ENCODE data around the gene SURF1.
A peak's percentile ranks its signal among the peaks of the same experiment; 100 is the strongest.

Gene SURF1

DNA sequence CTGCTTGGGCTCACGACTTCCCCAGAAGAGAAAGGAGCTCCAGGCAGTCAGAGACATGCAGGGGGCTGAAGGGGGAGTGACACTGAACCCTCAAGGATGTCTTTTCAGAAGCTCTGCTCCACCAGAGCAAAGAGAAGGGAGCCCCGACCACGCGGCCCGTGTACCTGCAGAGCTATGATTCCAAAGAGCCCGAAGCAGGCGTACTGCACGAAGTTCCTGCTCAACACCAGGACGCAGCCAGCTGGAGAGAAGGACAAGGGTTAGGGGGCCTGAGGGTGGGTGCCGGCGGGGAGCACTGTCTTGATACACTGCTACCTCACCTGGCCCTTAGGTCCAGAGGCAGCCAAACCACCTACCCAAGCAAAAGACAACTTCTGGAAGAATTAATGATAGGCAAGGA lies 10.1 kb upstream of the SURF1 start:
- H4K5ac ChIP-seq (ENCODE audit: low read length) = no peak overlapping the region
- H3K18ac ChIP-seq (ENCODE audit: low read length) = no peak overlapping the region
- no peak for DNase-seq
- no peak overlapping the region for H2BK15ac ChIP-seq (replicated peaks; ENCODE audit: low read depth)
- no CpG with 5 or more reads among the region's 11 CpGs for WGBS (ENCODE audit: extremely low coverage, insufficient coverage, low lambda C conversion rate)
- H3K79me1 ChIP-seq (ENCODE audit: low read length) = peaks cover 44% of the 10 kb centered on the region
- H2BK5ac ChIP-seq (ENCODE audit: low read length) = no peak overlapping the region
- H3K4me3 ChIP-seq (ENCODE audit: low read length) = no peak overlapping the region
- no peak overlapping the region for H2BK120ac ChIP-seq (ENCODE audit: low read depth, low read length)
- no peaks in the 10 kb centered on the region for H3K4me1 ChIP-seq (ENCODE audit: control insufficient read depth, low read depth, low read length)
- H3K9ac ChIP-seq (ENCODE audit: low read length) = no peak overlapping the region
- no peak overlapping the region for H2AK5ac ChIP-seq (ENCODE audit: low read length)
- no peak overlapping the region for H3K27ac ChIP-seq (ENCODE audit: low read depth, low read length)
- H4K8ac ChIP-seq (ENCODE audit: low read depth, low read length) = no peak overlapping the region
- H3K27me3 ChIP-seq (ENCODE audit: insufficient read depth, low read length, poor library complexity) = no peaks in the 10 kb centered on the region
- H3K56ac ChIP-seq (ENCODE audit: low read length) = no peak overlapping the region
- H3K4me2 ChIP-seq (ENCODE audit: low read length) = no peak overlapping the region
- no peak overlapping the region for H3K23ac ChIP-seq (ENCODE audit: low read length)
- no peak overlapping the region for H3K4ac ChIP-seq (ENCODE audit: low read depth, low read length)
- peaks cover 47% of the 10 kb centered on the region for H3K79me2 ChIP-seq (ENCODE audit: control insufficient read depth, insufficient read depth, low read length)
- H3K36me3 ChIP-seq (ENCODE audit: control insufficient read depth, insufficient read depth, low read length) = peaks cover 15% of the 10 kb centered on the region

DNA sequence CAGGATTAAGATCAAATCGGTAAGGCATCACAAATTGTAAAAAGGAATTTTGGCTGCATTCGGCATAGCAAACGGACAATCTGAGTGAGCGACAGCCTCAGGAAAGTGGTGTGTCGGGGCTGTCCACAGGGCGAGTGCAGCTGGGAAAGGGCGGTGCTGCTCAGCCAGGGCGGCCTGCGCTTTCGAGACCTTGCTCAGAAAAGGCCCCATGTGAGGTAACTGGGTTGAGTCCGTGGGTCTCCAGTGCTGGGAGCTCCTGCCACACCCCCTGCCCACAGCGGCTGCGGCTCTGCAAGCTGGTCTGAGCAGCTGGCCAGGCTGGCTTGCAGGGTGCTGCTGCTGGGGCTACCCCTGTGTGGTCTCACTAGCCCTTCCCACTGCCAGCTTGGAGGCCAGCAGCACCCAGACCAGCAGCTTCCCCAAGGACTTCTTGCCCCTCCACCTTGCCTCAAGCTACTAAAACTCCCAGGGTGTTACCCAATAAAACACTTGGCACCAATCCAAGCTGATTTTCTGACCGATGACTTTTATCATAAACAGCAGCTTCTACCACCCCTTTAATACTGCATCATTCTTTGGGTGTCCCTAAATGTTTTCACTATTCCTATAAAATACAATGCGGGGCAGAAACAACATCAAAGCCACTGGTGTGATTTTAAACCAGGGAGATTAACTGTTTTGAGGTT lies 6.2 kb upstream of the SURF1 start:
- Histone ChIP-seq H3K79me1 (ENCODE audit: low read length) (peaks cover 21% of the 10 kb centered on the region), H3K4me3 (ENCODE audit: low read length) (no peak overlapping the region), H2BK15ac (replicated peaks; ENCODE audit: low read depth) (no peak overlapping the region), H3K4ac (ENCODE audit: low read depth, low read length) (no peak overlapping the region), H2BK5ac (ENCODE audit: low read length) (no peak overlapping the region), H3K23ac (ENCODE audit: low read length) (no peak overlapping the region), H3K56ac (ENCODE audit: low read length) (no peak overlapping the region), H3K27ac (ENCODE audit: low read depth, low read length) (no peak overlapping the region), H2BK120ac (ENCODE audit: low read depth, low read length) (no peak overlapping the region), H2AK5ac (ENCODE audit: low read length) (no peak overlapping the region), H3K36me3 (ENCODE audit: control insufficient read depth, insufficient read depth, low read length) (peaks cover 23% of the 10 kb centered on the region), H3K4me1 (ENCODE audit: control insufficient read depth, low read depth, low read length) (no peaks in the 10 kb centered on the region), H3K9ac (ENCODE audit: low read length) (no peak overlapping the region), H3K4me2 (ENCODE audit: low read length) (no peak overlapping the region), H3K79me2 (ENCODE audit: control insufficient read depth, insufficient read depth, low read length) (peaks cover 8% of the 10 kb centered on the region), H3K27me3 (ENCODE audit: insufficient read depth, low read length, poor library complexity) (no peaks in the 10 kb centered on the region), H4K8ac (ENCODE audit: low read depth, low read length) (no peak overlapping the region), H4K5ac (ENCODE audit: low read length) (no peak overlapping the region), H3K18ac (ENCODE audit: low read length) (no peak overlapping the region)
- no CpG with 5 or more reads among the region's 15 CpGs for WGBS (ENCODE audit: extremely low coverage, insufficient coverage, low lambda C conversion rate)
- no peak for DNase-seq

DNA sequence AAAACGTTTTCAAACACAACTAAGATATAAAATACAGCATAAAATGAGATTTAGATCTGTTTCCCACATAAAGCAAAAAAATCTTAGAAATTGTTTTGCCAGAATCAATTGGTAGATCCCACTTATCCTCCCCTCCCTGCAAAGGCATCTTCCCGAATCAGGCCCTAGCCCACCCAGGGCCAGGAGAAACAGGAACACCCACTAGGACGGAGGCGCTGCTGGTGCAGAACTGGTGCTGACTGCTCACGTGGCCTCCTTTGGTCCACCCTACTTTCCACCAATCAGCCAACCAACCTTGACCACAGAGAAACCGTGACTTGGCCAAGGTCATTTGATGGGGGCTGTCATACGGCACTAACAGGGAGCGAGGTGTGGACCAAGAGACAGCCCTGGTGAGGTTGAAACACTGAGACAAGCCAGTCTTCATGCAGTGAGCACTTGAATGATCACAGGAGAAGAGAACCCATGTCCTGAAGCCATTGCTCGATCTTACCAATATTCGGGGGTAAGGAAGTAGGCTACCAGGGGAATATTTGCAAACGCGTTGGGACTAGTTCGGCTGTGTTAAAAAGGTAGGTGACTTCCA lies 5.3 kb upstream of the SURF1 start:
- Histone ChIP-seq H3K9ac (ENCODE audit: low read length) (no peak overlapping the region), H4K8ac (ENCODE audit: low read depth, low read length) (no peak overlapping the region), H3K4me3 (ENCODE audit: low read length) (no peak overlapping the region), H2BK120ac (ENCODE audit: low read depth, low read length) (no peak overlapping the region), H2BK15ac (replicated peaks; ENCODE audit: low read depth) (no peak overlapping the region), H3K4me2 (ENCODE audit: low read length) (no peak overlapping the region), H4K5ac (ENCODE audit: low read length) (no peak overlapping the region), H3K4ac (ENCODE audit: low read depth, low read length) (no peak overlapping the region), H3K4me1 (ENCODE audit: control insufficient read depth, low read depth, low read length) (peaks cover 2% of the 10 kb centered on the region), H3K23ac (ENCODE audit: low read length) (no peak overlapping the region), H3K79me1 (ENCODE audit: low read length) (peaks cover 18% of the 10 kb centered on the region), H3K27me3 (ENCODE audit: insufficient read depth, low read length, poor library complexity) (no peaks in the 10 kb centered on the region), H3K79me2 (ENCODE audit: control insufficient read depth, insufficient read depth, low read length) (peaks cover 3% of the 10 kb centered on the region), H3K27ac (ENCODE audit: low read depth, low read length) (no peak overlapping the region), H3K18ac (ENCODE audit: low read length) (no peak overlapping the region), H2AK5ac (ENCODE audit: low read length) (no peak overlapping the region), H3K56ac (ENCODE audit: low read length) (no peak overlapping the region), H2BK5ac (ENCODE audit: low read length) (no peak overlapping the region), H3K36me3 (ENCODE audit: control insufficient read depth, insufficient read depth, low read length) (peaks cover 23% of the 10 kb centered on the region)
- no peak for DNase-seq
- no CpG with 5 or more reads among the region's 13 CpGs for WGBS (ENCODE audit: extremely low coverage, insufficient coverage, low lambda C conversion rate)

DNA sequence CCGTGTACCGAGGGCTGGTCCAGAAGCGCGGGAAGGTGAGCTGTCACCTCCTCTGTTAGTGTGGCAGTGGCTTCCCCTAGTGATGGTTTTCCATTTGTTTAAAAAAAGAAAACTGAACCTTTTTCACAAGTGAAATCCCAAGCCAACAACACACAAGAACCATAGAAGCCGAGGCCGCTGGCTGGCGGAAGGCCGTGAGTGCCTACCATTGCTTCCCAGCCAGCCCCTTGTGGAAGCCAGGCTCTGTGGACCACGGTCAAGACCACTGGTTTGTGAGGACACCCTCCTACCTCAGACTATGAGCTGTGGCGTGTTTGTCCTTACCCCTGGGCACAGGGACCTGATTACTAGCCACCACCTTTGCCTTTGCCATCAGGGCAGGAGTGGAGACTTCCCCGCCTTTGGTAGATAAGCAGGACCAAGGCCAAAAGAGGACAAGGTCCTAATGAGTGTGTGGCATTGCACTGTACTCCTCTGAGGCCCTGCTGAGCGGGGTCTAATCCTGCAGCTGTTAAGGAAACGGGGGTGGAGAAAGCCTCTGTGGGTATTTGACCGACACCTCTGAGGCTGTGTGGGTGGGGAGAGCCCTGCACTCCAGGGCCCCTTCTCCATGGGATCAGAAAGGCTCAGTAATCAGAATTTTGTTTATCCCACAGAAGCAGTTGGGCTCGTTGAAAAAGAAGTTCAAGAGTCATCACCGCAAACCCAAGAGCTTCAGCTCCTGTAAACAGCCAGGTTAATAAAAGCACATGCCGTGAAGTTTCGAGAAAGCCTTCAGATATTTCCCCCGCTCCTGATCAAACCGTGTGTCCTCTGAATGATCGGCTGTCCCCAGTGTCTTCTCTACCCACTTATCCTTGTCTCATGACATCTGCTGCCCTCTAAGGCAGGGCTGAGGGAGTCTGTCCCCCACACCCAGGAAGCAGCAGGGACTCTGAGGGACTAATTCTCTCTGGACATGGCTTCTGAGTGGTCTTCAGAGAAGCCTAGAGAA lies 4.4 kb upstream of the SURF1 start:
- H2BK5ac ChIP-seq (ENCODE audit: low read length) = no peak overlapping the region
- no peak overlapping the region for H3K4me2 ChIP-seq (ENCODE audit: low read length)
- peaks cover 23% of the 10 kb centered on the region for H3K36me3 ChIP-seq (ENCODE audit: control insufficient read depth, insufficient read depth, low read length)
- H3K9ac ChIP-seq (ENCODE audit: low read length) = no peak overlapping the region
- no peak overlapping the region for H3K4ac ChIP-seq (ENCODE audit: low read depth, low read length)
- H3K23ac ChIP-seq (ENCODE audit: low read length) = no peak overlapping the region
- no peaks in the 10 kb centered on the region for H3K27me3 ChIP-seq (ENCODE audit: insufficient read depth, low read length, poor library complexity)
- no peak for DNase-seq
- peaks cover 2% of the 10 kb centered on the region for H3K4me1 ChIP-seq (ENCODE audit: control insufficient read depth, low read depth, low read length)
- H3K27ac ChIP-seq (ENCODE audit: low read depth, low read length) = no peak overlapping the region
- H4K5ac ChIP-seq (ENCODE audit: low read length) = no peak overlapping the region
- H3K56ac ChIP-seq (ENCODE audit: low read length) = no peak overlapping the region
- peaks cover 7% of the 10 kb centered on the region for H3K79me2 ChIP-seq (ENCODE audit: control insufficient read depth, insufficient read depth, low read length)
- WGBS (ENCODE audit: extremely low coverage, insufficient coverage, low lambda C conversion rate) = no CpG with 5 or more reads among the region's 21 CpGs
- no peak overlapping the region for H3K4me3 ChIP-seq (ENCODE audit: low read length)
- H3K18ac ChIP-seq (ENCODE audit: low read length) = no peak overlapping the region
- no peak overlapping the region for H4K8ac ChIP-seq (ENCODE audit: low read depth, low read length)
- peaks cover 16% of the 10 kb centered on the region for H3K79me1 ChIP-seq (ENCODE audit: low read length)
- no peak overlapping the region for H2BK120ac ChIP-seq (ENCODE audit: low read depth, low read length)
- no peak overlapping the region for H2AK5ac ChIP-seq (ENCODE audit: low read length)
- no peak overlapping the region for H2BK15ac ChIP-seq (replicated peaks; ENCODE audit: low read depth)

DNA sequence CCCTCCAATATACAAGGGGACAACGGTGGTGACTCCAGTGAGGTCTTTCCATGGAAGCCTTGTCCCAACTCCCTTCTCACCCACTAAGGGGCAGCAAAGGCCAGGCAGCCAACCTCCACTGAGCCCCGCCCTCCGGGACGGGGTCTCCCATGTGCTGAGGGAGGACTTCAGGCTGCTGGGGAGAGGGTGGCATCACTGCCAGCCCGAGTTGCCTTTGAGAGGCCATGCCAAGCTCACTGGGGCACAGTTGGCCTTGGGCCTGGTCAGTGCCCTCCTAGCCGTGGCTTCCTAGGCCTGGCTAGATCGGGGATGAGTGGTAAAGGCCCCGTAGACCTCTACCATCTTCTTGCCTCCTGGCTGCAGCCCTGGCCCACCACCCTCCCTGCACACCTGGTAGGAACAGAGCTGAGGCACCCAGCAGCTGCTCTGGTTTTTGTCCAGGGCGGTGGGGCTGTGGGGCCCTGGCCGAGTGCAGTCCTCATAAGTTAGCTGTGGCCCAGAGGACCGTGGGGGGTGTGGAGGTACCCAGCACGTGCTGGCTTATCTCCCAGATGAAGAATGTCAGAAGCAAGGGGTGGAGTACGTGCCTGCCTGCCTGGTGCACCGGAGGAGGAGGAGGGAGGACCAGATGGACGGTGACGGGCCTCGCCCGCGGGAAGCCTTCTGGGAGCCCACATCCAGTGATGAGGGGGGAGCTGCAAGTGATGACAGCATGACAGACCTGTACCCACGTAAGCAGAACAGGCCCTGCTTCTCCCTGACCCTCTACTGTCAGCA lies 3.3 kb upstream of the SURF1 start:
- Histone ChIP-seq H4K5ac (ENCODE audit: low read length) (no peak overlapping the region), H3K79me2 (ENCODE audit: control insufficient read depth, insufficient read depth, low read length) (peaks cover 7% of the 10 kb centered on the region), H2AK5ac (ENCODE audit: low read length) (no peak overlapping the region), H2BK120ac (ENCODE audit: low read depth, low read length) (no peak overlapping the region), H3K4me1 (ENCODE audit: control insufficient read depth, low read depth, low read length) (peaks cover 2% of the 10 kb centered on the region), H3K18ac (ENCODE audit: low read length) (no peak overlapping the region), H3K36me3 (ENCODE audit: control insufficient read depth, insufficient read depth, low read length) (peaks cover 22% of the 10 kb centered on the region), H3K4me2 (ENCODE audit: low read length) (no peak overlapping the region), H3K23ac (ENCODE audit: low read length) (no peak overlapping the region), H3K27ac (ENCODE audit: low read depth, low read length) (no peak overlapping the region), H3K4ac (ENCODE audit: low read depth, low read length) (no peak overlapping the region), H2BK5ac (ENCODE audit: low read length) (no peak overlapping the region), H3K4me3 (ENCODE audit: low read length) (no peak overlapping the region), H2BK15ac (replicated peaks; ENCODE audit: low read depth) (no peak overlapping the region), H3K9ac (ENCODE audit: low read length) (no peak overlapping the region), H3K79me1 (ENCODE audit: low read length) (peaks cover 16% of the 10 kb centered on the region), H3K27me3 (ENCODE audit: insufficient read depth, low read length, poor library complexity) (no peaks in the 10 kb centered on the region), H3K56ac (ENCODE audit: low read length) (no peak overlapping the region), H4K8ac (ENCODE audit: low read depth, low read length) (no peak overlapping the region)
- peak; percentile 69 for DNase-seq
- WGBS (ENCODE audit: extremely low coverage, insufficient coverage, low lambda C conversion rate) = no CpG with 5 or more reads among the region's 20 CpGs

Measured in mesendoderm (in vitro differentiated cells).